Medulla oblongata (tissue), 1 donor: ENCODE results near the gene LPA.

ENCODE experiments used
- DNase-seq: peaks from one replicate; pipeline ENCODE4 v3.0.0-alpha.2; 2015; ENCODE audit errors: extremely low spot score

The LPA gene

GRCh38 chr6:160510976-160511617, 153.0 kb downstream of the LPA start:
- no peak for DNase-seq

DNA sequence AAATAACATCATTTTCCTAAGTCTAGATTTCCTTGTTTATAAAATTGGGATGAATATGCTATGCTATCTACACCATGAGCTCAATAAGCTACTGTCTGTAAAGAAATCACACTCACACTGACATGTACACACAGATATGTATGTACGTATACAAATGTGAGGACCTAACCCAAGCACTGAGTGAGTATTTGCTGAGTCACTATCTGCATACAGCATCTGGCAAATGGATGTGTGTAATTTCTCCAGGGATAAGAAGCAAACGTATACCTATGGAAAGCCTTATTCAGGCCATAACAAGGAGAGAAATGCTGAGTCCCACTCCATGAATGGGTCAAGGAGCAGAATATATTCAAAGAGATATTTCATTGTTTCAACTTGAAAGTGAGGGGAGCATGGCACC, 153.9 kb downstream of the LPA start:
- no peak for DNase-seq

DNA sequence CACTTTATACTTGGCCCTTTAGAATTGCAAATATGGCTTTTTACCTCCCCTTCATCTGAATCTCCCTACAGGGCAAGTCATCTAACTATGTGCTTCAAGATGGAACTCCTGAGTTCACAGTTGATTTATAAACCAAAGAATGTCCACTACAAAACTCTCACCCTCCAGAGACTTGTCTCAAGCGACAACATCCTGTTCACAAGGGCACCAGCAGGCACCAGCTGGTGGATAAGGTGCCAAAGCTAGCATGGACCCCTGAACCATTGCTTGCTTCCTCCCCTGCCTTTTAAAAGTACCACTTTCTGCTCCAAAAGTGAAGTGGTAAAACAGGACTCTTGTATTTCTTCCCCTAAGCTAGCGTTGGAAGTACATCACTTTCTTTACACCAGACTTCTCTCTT, 154.5 kb downstream of the LPA start:
- no peak for DNase-seq

GRCh38 chr6:160508599-160508998, 155.5 kb downstream of the LPA start:
- no peak for DNase-seq

DNA sequence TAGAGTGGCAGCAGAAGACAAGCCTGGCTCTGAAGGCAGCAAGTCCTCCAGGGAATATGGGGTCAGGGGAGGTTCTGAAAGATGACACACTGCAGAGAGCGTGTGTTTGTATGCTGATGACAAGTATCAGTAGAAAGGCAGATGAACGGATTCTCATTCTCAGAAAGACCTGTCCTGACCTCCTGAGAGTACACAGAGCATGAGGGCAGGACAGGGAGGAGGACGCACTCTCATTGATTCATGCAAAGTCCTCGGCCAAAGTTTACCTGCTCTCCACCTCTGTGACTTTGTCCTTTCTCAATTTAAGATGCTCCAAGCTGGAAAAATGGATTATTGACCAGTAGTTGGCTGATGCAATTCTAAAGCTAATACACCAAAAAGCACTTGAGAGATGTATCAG, 156.7 kb downstream of the LPA start:
- no peak for DNase-seq

DNA sequence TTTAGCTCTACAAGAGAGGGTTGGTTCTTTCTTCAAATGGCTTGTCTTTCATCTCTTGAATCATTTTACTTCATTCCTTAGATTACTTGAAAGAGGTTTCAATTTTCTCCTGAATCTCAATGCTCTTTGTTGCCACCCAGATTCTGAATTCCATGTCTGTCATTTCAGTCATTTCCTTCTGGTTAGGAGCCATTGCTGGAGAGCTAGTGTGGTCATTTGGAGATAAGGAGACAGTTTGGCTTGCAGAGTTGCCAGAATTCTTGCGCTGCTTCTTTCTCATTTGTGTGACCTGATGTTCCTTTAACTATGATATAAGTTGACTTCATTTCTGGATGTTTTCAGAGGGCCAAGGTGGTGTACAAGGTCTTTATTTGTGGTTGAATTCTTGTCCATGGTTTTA, 158.1 kb downstream of the LPA start:
- no peak for DNase-seq

- no peak for DNase-seq
Measured at GRCh38 chr6:160500639-160501038, 163.4 kb downstream of the LPA start.

DNA sequence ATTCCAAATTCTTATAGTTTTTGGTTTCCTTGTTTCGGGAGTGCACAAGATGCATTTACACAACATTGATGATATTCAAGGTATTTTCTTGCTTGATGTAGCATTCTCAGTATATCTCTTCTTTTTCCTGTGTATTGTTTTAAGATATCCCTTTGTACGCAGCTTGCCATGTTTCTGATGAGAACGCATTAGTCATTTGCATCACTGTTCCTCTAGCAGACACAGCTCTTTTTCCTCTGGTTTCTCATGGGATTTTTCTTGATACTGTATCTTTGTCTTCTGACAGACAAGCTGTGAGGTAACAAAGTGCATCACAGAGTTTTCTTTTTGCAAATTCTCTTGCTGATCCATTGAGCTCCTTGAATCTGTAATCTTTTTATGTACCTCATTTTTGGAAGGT, 169.5 kb downstream of the LPA start:
- no peak for DNase-seq

DNA sequence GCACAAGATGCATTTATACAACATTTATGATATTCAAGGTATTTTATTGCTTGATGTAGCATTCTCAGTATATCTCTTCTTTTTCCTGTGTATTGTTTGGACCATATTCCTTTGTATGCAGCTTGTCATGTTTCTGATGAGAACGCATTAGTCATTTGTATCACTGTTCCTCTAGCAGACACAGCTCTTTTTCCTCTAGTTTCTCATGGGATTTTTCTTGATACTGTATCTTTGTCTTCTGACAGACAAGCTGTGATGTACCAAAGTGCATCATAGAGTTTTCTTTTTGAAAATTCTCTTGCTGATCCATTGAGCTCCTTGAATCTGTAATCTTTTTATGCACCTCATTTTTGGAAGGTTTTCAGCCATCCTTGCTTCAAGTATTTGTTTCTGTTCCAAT, 175.0 kb downstream of the LPA start:
- DNase-seq = no peak

GRCh38 chr6:160487116-160487515, 177.0 kb downstream of the LPA start:
- no peak for DNase-seq
